Parathyroid adenoma (tissue), 2 donors: Measurements from ENCODE around the gene TRIM67.

Experiments used
- H2AFZ ChIP-seq: fragments of 300-600 bp; sonication (generic); one replicate; pipeline ENCODE4 v1.7.0; 2017; ENCODE audit warnings: antibody characterized with exemption, mild to moderate bottlenecking
- H3K27ac ChIP-seq: fragments of 300-600 bp; sonication (generic); one replicate; pipeline ENCODE4 v1.7.0; 2017
- H3K27me3 ChIP-seq: fragments of 300-600 bp; sonication (generic); one replicate; pipeline ENCODE4 v1.7.0; 2017; ENCODE audit warnings: low read length; ENCODE audit not compliant: control insufficient read depth, insufficient read depth
- H3K36me3 ChIP-seq: fragments of 300-600 bp; sonication (generic); one replicate; pipeline ENCODE4 v1.7.0; 2017; ENCODE audit warnings: low read length; ENCODE audit not compliant: control insufficient read depth, insufficient read depth
- H3K4me1 ChIP-seq: fragments of 300-600 bp; sonication (generic); one replicate; pipeline ENCODE4 v1.7.0; 2017; ENCODE audit warnings: control low read depth
- H3K4me2 ChIP-seq: fragments of 300-600 bp; sonication (generic); one replicate; pipeline ENCODE4 v1.7.0; 2017; ENCODE audit warnings: low read length
- H3K4me3 ChIP-seq: fragments of 300-600 bp; sonication (generic); one replicate; pipeline ENCODE4 v1.7.0; 2017; ENCODE audit warnings: low read depth, low read length
- H3K79me2 ChIP-seq: fragments of 300-600 bp; sonication (generic); one replicate; pipeline ENCODE4 v1.7.0; 2017; ENCODE audit warnings: control low read depth
- H3K9ac ChIP-seq: fragments of 300-600 bp; sonication (generic); one replicate; pipeline ENCODE4 v1.7.0; 2017; ENCODE audit warnings: mild to moderate bottlenecking
- H3K9me3 ChIP-seq: fragments of 300-600 bp; sonication (generic); one replicate; pipeline ENCODE4 v1.7.0; 2017; ENCODE audit warnings: low read length; ENCODE audit not compliant: control insufficient read depth
- TF ChIP-seq, protein P1 (sequence below): fragments of 300-600 bp; sonication (generic); IDR thresholded peaks from one replicate; pipeline ENCODE4 v1.7.0; 2017; ENCODE audit warnings: antibody characterized with exemption, mild to moderate bottlenecking
- donor health status: primary hyperparathyroidism.

TRIM67 gene

DNA sequence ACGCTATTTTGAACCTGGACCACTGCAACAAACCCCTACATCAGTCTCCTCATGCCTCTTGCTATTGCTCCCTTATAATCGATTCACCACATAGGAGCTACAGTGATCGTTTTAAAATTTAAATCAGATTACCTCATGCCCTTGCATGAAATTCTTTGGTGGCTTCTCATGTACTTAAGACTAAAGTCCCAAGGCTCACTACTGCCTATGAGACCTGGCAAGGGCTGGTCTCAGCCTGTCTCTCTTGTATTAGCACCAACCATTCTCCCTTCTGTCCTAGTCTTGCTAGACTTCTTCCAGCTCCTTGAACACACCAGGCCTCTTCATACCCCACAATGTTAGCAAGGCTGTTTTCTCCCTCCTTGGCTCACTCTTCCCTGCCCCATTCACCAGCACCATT is 72.6 kb downstream of the TRIM67 start:
- Histone ChIP-seq H3K36me3 (no peaks in the 10 kb centered on the region), H3K27me3 (no peaks in the 10 kb centered on the region)

DNA sequence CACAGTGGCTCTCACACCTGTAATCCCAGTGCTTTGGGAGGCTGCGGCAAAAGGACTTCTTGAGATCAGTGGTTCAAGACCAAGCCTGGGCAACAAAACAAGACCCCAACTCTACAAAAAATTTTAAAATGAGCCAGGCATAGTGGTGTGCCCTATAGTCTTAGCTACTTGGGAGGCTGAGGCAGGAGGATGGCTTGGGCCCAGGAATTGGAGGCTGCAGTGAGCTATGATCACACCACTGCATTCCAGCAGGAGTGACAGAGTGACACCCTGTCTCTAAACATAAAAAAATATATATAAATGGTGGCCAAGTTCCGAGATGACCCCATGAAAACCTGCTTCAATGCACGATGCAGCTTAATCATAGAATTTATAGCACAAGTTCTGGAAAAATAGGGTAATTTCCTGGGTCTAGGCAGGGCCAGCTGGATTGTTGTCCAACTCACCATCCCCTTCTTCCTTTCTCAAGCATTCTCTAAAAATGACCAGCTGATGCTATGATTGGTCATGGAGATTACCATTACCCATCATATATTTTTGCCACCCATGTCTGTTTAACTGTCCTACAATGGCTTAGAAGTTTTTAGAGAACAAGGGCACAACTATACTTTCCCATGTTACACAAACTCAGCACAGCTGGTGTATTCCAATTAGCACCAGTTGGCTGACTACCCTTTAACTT is 73.8 kb downstream of the TRIM67 start:
- Histone ChIP-seq H3K27me3 (no peaks in the 10 kb centered on the region), H3K4me1 (peaks cover 4% of the 10 kb centered on the region), H3K27ac (no peak overlapping the region), H3K4me2 (no peak overlapping the region), H3K9ac (no peak overlapping the region), H3K79me2 (peaks cover 8% of the 10 kb centered on the region), H3K9me3 (no peaks in the 10 kb centered on the region), H2AFZ (no peak overlapping the region), H3K36me3 (no peaks in the 10 kb centered on the region), H3K4me3 (no peak overlapping the region)
- TF ChIP-seq, protein P1, sequence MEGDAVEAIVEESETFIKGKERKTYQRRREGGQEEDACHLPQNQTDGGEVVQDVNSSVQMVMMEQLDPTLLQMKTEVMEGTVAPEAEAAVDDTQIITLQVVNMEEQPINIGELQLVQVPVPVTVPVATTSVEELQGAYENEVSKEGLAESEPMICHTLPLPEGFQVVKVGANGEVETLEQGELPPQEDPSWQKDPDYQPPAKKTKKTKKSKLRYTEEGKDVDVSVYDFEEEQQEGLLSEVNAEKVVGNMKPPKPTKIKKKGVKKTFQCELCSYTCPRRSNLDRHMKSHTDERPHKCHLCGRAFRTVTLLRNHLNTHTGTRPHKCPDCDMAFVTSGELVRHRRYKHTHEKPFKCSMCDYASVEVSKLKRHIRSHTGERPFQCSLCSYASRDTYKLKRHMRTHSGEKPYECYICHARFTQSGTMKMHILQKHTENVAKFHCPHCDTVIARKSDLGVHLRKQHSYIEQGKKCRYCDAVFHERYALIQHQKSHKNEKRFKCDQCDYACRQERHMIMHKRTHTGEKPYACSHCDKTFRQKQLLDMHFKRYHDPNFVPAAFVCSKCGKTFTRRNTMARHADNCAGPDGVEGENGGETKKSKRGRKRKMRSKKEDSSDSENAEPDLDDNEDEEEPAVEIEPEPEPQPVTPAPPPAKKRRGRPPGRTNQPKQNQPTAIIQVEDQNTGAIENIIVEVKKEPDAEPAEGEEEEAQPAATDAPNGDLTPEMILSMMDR, result no peak

More for the DNA sequence above, 72.6 kb downstream of the TRIM67 start:
- Histone ChIP-seq H3K79me2 (peaks cover 8% of the 10 kb centered on the region), H3K4me1 (no peaks in the 10 kb centered on the region), H3K4me3 (no peak overlapping the region), H3K4me2 (no peak overlapping the region), H2AFZ (no peak overlapping the region), H3K9ac (no peak overlapping the region), H3K9me3 (no peaks in the 10 kb centered on the region), H3K27ac (no peak overlapping the region)
- TF ChIP-seq, protein P1, result no peak

DNA sequence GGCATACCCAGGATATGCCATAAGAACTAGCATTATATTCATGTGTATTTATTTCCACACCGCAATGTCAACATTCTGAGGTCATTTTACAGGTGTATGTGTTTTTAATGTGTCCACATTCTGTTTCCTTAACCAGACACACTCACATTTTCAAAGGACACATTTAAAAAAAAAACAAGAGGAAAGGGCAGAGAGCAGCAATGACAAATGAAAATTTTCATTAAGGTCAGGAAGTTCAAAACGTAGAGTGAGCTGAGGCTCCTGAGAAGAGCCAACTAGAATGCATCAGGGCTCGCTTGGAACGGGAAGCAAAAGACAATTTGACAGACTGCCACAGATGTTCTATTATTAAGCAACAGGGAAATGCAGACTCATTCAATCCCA is 74.3 kb downstream of the TRIM67 start:
- no peaks in the 10 kb centered on the region for H3K36me3 ChIP-seq
- H3K4me2 ChIP-seq, result no peak overlapping the region
- TF ChIP-seq, protein P1, result no peak
- no peak overlapping the region for H2AFZ ChIP-seq
- H3K27ac ChIP-seq, result no peak overlapping the region
- H3K9ac ChIP-seq, result no peak overlapping the region
- no peaks in the 10 kb centered on the region for H3K9me3 ChIP-seq
- H3K4me3 ChIP-seq, result no peak overlapping the region
- H3K4me1 ChIP-seq, result peaks cover 4% of the 10 kb centered on the region
- peaks cover 8% of the 10 kb centered on the region for H3K79me2 ChIP-seq
- no peaks in the 10 kb centered on the region for H3K27me3 ChIP-seq

DNA sequence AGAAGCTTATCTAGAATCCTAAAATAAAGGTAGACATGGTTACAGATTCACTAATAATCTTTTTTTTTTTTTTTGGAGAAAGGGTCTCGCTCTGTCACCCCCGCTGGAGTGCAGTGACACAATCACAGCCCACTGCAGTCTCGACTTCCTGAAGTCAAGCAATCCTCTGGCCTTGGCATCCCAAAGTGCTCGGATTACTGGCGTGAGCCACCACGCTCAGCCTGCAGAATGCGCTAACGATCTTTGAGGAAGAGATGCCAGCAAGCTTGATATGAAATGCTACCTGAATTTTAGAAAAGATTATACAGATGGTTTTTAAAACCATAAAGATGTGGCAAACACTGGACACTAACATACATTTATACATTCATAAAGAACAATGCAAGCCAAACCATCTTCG is 75.1 kb downstream of the TRIM67 start:
- Histone ChIP-seq H3K4me3 (no peak overlapping the region), H2AFZ (no peak overlapping the region), H3K79me2 (peaks cover 8% of the 10 kb centered on the region), H3K9ac (no peak overlapping the region), H3K27me3 (no peaks in the 10 kb centered on the region), H3K4me2 (no peak overlapping the region), H3K4me1 (peaks cover 4% of the 10 kb centered on the region), H3K36me3 (no peaks in the 10 kb centered on the region), H3K27ac (no peak overlapping the region), H3K9me3 (no peaks in the 10 kb centered on the region)
- TF ChIP-seq, protein P1, result no peak

DNA sequence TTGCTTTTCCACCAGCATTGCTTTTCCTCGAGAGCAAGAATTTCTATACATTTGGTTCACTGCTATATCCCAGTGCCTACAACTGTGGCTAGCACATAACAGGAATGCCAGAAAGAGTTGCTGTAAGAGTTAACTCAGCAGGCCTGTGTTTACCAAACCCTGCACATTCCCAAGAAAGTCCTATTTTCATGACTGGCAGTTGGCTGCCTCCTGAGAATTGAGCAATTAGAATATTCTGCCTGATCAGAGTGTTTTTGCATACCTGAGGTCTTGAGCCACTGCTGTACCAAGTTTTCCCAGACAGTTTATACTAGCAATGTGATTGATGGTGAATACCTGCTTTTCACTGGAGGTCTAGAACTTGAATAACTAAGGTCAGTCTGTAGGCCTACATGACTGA is 76.4 kb downstream of the TRIM67 start:
- Histone ChIP-seq H3K4me2 (no peak overlapping the region), H3K27ac (no peak overlapping the region), H3K9ac (no peak overlapping the region), H3K27me3 (no peaks in the 10 kb centered on the region), H3K4me3 (no peak overlapping the region), H2AFZ (no peak overlapping the region), H3K4me1 (peaks cover 4% of the 10 kb centered on the region), H3K9me3 (no peaks in the 10 kb centered on the region), H3K79me2 (peaks cover 14% of the 10 kb centered on the region), H3K36me3 (no peaks in the 10 kb centered on the region)
- TF ChIP-seq, protein P1, result no peak
